Stimulated activated effector memory CD8-positive, alpha-beta T cell treated with anti-CD3 and anti-CD28 coated beads, Interleukin-12 subunit alpha, Interleukin-12 subunit beta, amount 100 ng/mL, for 72 hours (primary cell): Measurements from ENCODE around the gene SERP2.

Experiments
- ATAC-seq: fragments of 150-1000 bp; cut with Tn5 transposase; 2 replicates; pipeline ENCODE4 v1.10.0; 2021
- DNase-seq, 2 donors: peaks; one replicate each; pipeline ENCODE4 v3.0.0; 2021 to 2022; ENCODE audit warnings: low spot score in 2 of 2
- H3K27ac Mint-ChIP-seq: one replicate; pipeline ENCODE4 v1.8.0; 2022; ENCODE audit warnings: mild to moderate bottlenecking, mixed read lengths
- H3K36me3 Mint-ChIP-seq: one replicate; pipeline ENCODE4 v1.8.0; 2022; ENCODE audit warnings: mild to moderate bottlenecking, mixed read lengths
- H3K4me1 Mint-ChIP-seq: one replicate; pipeline ENCODE4 v1.8.0; 2022; ENCODE audit warnings: mixed read lengths
- H3K4me3 Mint-ChIP-seq: one replicate; pipeline ENCODE4 v1.8.0; 2022; ENCODE audit warnings: mild to moderate bottlenecking, mixed read lengths
- H3K9me3 Mint-ChIP-seq: one replicate; pipeline ENCODE4 v1.8.0; 2022; ENCODE audit warnings: mixed read lengths

Gene SERP2

GRCh38 chr13:44350775-44351504 lies 22.7 kb upstream of the SERP2 start:
- Mint-ChIP-seq H3K4me1 (peaks cover 25% of the 10 kb centered on the region), H3K4me3 (no peak overlapping the region), H3K27ac (no peak overlapping the region), H3K9me3 (no peaks in the 10 kb centered on the region), H3K36me3 (peaks cover 5% of the 10 kb centered on the region)
- DNase-seq (no peak), ATAC-seq (no peak)

DNA sequence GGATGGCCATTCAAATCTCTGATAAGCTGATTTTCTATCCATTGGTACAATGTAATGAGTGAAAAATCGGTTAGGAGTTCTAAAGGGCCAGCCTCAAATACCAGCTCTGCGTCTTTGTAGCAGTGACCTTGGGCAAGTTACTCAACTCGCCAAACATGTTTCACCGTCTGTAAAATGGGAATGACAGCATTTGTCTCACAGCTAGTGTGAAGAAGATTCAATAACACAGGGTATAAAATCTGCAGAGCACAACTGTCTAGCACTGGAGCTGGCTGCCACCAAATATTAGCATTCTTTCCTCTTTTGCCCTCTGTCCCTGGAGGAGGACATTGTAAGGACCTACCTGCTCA lies 22.1 kb upstream of the SERP2 start:
- no peak for ATAC-seq

GRCh38 chr13:44352202-44352601 lies 21.4 kb upstream of the SERP2 start:
- DNase-seq (no peak), ATAC-seq (peak; percentile 50)
- H3K9me3 Mint-ChIP-seq, result no peaks in the 10 kb centered on the region
- H3K36me3 Mint-ChIP-seq, result peaks cover 5% of the 10 kb centered on the region
- H3K4me3 Mint-ChIP-seq, result no peak overlapping the region
- peaks cover 25% of the 10 kb centered on the region for H3K4me1 Mint-ChIP-seq
- peak overlapping the region; percentile 26 for H3K27ac Mint-ChIP-seq

More for the DNA sequence above, 22.1 kb upstream of the SERP2 start:
- DNase-seq, result no peak
- Mint-ChIP-seq H3K27ac (no peak overlapping the region), H3K4me3 (no peak overlapping the region), H3K4me1 (peaks cover 25% of the 10 kb centered on the region), H3K9me3 (no peaks in the 10 kb centered on the region), H3K36me3 (peaks cover 5% of the 10 kb centered on the region)

- peak overlapping the region; percentile 26 for H3K27ac Mint-ChIP-seq
- no peak overlapping the region for H3K4me3 Mint-ChIP-seq
- no peaks in the 10 kb centered on the region for H3K9me3 Mint-ChIP-seq
- ATAC-seq, result peak; percentile 97
- peaks cover 5% of the 10 kb centered on the region for H3K36me3 Mint-ChIP-seq
- DNase-seq, result no peak
- H3K4me1 Mint-ChIP-seq, result peaks cover 26% of the 10 kb centered on the region
Observed at GRCh38 chr13:44352671-44353070, 21.0 kb upstream of the SERP2 start.

- peaks cover 5% of the 10 kb centered on the region for H3K36me3 Mint-ChIP-seq
- no peak for ATAC-seq
Observed at GRCh38 chr13:44354331-44354730, 19.3 kb upstream of the SERP2 start.

GRCh38 chr13:44354884-44355283 lies 18.7 kb upstream of the SERP2 start:
- Mint-ChIP-seq H3K27ac (no peak overlapping the region), H3K4me1 (peaks cover 30% of the 10 kb centered on the region), H3K36me3 (no peaks in the 10 kb centered on the region), H3K9me3 (no peaks in the 10 kb centered on the region), H3K4me3 (no peak overlapping the region)
- DNase-seq (no peak), ATAC-seq (no peak)

More at GRCh38 chr13:44354331-44354730, 19.3 kb upstream of the SERP2 start:
- Mint-ChIP-seq H3K27ac (no peak overlapping the region), H3K9me3 (no peaks in the 10 kb centered on the region), H3K4me3 (no peak overlapping the region), H3K4me1 (peaks cover 30% of the 10 kb centered on the region)
- no peak for DNase-seq

DNA sequence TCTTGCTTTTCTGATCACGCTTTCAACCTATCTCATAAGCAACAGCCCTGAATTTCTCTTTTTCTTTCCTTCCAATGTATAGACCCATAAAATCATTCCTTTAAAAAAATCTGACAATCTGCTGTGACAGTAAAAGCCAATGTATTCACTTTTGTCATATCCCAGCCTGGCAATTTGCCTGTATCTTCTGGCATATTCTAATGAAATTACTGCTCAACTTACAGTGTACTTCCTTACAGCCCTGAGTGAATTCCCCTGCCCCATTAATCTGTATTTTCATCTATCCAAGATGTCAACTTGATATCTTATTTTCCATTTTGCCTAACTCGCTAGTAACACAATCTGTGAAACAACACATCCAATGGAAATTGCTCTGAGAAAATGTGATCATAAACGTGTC lies 18.0 kb upstream of the SERP2 start:
- ATAC-seq (no peak), DNase-seq (no peak)
- no peaks in the 10 kb centered on the region for H3K9me3 Mint-ChIP-seq
- no peak overlapping the region for H3K4me3 Mint-ChIP-seq
- H3K27ac Mint-ChIP-seq, result no peak overlapping the region
- H3K36me3 Mint-ChIP-seq, result no peaks in the 10 kb centered on the region
- H3K4me1 Mint-ChIP-seq, result peaks cover 30% of the 10 kb centered on the region

DNA sequence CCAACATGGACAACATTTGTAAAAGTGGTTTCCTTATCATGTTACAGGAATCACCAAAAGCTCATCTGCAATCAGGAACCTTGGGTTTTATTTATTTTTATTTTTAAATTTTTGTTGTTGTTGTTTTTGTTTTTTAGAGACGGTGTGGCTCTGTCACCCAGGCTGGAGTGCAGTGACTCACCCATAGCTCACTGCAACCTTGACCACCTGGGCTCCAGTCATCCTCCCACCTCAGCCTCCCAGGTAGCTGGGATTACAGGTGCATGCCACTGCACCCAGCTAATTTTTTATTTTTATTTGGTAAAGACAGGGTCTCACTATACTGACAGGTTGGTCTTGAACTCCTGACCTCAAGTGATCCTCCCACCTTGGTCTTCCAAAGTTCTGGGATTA lies 13.6 kb upstream of the SERP2 start:
- Mint-ChIP-seq H3K36me3 (no peaks in the 10 kb centered on the region), H3K27ac (no peak overlapping the region), H3K9me3 (no peaks in the 10 kb centered on the region), H3K4me3 (no peak overlapping the region), H3K4me1 (peaks cover 5% of the 10 kb centered on the region)
- ATAC-seq, result no peak
- no peak for DNase-seq

GRCh38 chr13:44362394-44363040 lies 11.1 kb upstream of the SERP2 start:
- no peaks in the 10 kb centered on the region for H3K36me3 Mint-ChIP-seq
- H3K4me1 Mint-ChIP-seq, result peaks cover 5% of the 10 kb centered on the region
- DNase-seq (no peak), ATAC-seq (no peak)
- H3K4me3 Mint-ChIP-seq, result no peak overlapping the region
- no peaks in the 10 kb centered on the region for H3K9me3 Mint-ChIP-seq
- H3K27ac Mint-ChIP-seq, result no peak overlapping the region

GRCh38 chr13:44363631-44364344 lies 9.8 kb upstream of the SERP2 start:
- Mint-ChIP-seq H3K27ac (no peak overlapping the region), H3K9me3 (no peaks in the 10 kb centered on the region), H3K4me1 (no peaks in the 10 kb centered on the region), H3K4me3 (no peak overlapping the region), H3K36me3 (no peaks in the 10 kb centered on the region)
- no peak for ATAC-seq
- no peak for DNase-seq

- DNase-seq (no peak), ATAC-seq (no peak)
- Mint-ChIP-seq H3K4me3 (no peak overlapping the region), H3K36me3 (no peaks in the 10 kb centered on the region), H3K4me1 (no peaks in the 10 kb centered on the region), H3K27ac (no peak overlapping the region), H3K9me3 (no peaks in the 10 kb centered on the region)
Observed at GRCh38 chr13:44364345-44365000, 9.2 kb upstream of the SERP2 start.

- H3K4me1 Mint-ChIP-seq, result no peaks in the 10 kb centered on the region
- DNase-seq, result no peak
- no peak for ATAC-seq
- no peaks in the 10 kb centered on the region for H3K9me3 Mint-ChIP-seq
- no peak overlapping the region for H3K27ac Mint-ChIP-seq
- H3K4me3 Mint-ChIP-seq, result no peak overlapping the region
- no peaks in the 10 kb centered on the region for H3K36me3 Mint-ChIP-seq
Observed at GRCh38 chr13:44365008-44365407, 8.6 kb upstream of the SERP2 start.

DNA sequence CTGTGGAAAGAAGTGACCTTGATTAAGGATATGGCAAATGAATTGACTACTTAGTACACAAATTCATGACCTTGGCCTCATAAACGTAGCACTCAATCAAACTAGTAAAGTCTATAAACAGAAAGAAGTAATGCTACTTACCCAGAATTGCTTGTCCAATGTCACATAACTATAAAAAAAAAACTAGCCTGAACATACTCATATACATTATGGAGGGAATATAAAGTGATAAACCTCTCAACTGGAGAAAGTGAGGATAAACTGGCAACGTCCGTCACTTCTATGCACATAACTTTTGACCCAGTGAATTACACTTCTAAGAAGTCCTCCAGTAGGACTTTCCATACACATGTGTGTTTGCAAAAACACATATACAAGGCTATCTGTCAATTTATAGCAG lies 7.7 kb upstream of the SERP2 start:
- Mint-ChIP-seq H3K36me3 (no peaks in the 10 kb centered on the region), H3K9me3 (no peaks in the 10 kb centered on the region), H3K27ac (no peak overlapping the region), H3K4me1 (no peaks in the 10 kb centered on the region), H3K4me3 (no peak overlapping the region)
- no peak for ATAC-seq
- DNase-seq, result no peak

DNA sequence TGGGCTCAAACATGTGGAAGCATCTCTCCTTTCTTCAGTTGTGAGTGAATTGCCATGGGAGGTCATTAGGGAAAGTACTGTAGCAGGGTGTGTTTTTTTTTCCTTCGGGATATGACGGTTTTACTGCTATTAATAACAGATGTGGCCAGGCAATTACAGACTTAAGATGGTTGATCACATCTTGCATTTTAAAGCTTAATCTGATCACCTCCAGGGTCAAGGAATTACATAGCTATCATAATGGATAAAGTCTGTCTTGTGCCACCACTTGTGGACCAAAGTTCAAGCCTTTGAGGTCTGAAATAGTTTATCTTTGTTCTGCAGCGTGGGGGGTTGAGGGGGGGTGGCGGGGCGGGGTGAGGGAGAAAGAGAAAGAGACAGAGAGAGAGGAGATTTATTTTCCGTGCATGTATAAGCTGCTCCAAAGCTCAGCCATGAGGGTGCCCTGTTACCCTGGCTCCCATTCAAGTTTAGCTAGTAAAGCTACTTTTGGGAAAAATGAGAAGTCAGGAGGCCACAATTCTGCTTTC lies 5.5 kb upstream of the SERP2 start:
- Mint-ChIP-seq H3K36me3 (no peaks in the 10 kb centered on the region), H3K4me3 (no peak overlapping the region), H3K27ac (no peak overlapping the region), H3K4me1 (no peaks in the 10 kb centered on the region), H3K9me3 (no peaks in the 10 kb centered on the region)
- ATAC-seq, result no peak
- no peak for DNase-seq

DNA sequence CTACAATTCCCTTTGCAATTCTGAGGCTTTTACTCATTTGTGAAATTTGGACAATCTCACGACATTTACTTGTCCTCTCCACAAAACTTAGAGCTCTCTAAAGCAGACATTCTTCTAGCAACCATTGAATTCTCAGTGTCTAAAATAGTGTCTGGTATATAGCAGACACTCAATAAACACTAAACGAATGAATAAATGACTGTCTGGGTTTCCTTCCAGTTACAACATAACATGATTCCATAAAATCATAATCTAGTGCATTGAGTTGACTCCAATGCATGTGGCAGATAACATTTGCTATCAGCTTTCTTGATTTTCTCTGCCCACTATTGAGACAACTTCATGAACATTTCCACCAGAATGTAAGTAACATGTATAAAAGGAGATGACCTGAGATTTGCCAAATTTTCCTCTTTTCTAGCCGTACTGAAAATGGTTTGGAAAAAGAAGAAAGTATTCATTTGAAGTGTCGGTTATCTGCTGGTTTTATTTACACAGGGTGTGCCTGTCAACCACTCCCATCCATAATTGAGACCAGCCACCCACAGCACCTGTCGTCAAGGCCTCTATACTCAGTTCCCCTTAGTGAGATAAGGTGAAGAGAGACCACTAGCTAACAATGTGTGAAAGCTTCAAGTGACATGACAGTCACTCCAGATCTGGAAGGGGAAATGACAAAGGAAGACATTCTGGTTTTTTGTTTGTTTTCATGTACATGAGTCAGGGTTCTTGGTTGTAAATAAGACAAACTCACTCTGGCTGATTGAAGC lies 4.8 kb upstream of the SERP2 start:
- no peaks in the 10 kb centered on the region for H3K4me1 Mint-ChIP-seq
- no peaks in the 10 kb centered on the region for H3K9me3 Mint-ChIP-seq
- DNase-seq (no peak), ATAC-seq (no peak)
- no peaks in the 10 kb centered on the region for H3K36me3 Mint-ChIP-seq
- H3K4me3 Mint-ChIP-seq, result no peak overlapping the region
- no peak overlapping the region for H3K27ac Mint-ChIP-seq
